Central memory CD4-positive, alpha-beta T cell (primary cell): Measurements from ENCODE around the gene NCR3LG1.
"Not testable (repeated sequence)": the region's sequence is repeated elsewhere in the genome, so short reads cannot be mapped to it uniquely, and the experiment has no call there.

Experiments
- DNase-seq: peaks from one replicate; pipeline ENCODE4 v3.0.0; 2022

NCR3LG1 gene

DNA sequence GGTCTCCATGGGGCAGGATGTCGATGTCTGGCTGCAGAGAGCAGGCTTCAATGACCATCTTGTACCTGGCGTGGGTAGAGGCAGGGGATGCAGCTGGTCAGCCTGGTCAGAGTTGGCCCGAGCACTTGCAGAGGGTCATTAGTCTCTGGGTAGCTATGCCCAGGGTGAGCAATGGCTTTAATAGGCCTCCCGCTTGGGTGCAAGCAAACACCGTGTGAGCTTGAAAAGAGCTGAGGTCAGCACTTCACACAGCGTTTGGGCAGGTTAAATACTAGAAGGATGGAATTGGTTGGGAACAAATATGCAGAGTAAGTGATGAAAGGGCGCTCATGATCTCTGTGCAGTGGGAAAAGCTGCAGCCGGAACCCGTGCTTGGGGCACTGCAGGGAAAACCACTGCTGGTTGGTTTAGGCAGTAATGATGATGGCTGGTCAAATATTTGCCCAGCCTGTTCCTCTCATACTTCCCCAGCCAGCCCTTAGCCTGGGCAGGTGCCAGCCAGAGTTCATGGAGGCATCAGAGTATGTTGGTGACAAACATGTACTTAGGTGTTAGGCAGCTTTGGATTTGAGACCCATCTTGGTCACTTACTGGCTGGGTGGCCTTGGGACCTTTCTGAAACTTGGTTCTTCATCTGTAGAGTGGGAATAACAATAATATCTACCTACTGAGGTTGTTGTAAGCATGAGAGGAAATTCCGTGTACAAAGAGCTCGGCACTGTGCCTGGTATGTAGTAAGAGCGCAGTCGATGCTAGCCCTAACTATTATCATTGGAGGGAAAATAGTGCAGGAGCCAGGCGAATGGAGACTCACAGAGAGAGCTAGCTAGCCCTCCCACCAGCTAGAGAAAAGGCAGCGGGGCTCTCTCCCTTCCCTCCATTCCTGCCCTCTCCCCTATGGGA lies 62.1 kb downstream of the NCR3LG1 start:
- no peak for DNase-seq

DNA sequence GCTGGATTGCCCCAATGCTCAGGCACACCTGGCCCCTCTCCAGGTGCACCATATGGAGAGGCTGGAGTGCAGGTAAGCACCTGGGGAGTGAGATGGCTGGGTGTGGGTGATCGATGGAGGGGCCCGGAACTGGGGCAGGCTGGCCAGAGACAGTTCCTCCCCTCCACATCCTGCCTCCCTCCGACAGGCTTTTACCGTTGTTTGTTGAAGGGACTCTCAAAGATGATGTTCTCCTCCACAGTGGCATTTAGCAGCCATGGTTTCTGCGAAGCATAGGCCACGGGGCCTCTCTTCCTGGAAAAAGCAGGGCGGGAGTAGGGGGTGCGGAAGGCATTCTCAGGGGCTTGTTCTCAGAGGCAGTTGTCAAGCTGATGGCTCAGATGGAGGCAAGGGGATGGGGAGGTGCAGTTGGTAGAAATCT lies 62.7 kb downstream of the NCR3LG1 start:
- DNase-seq: no peak

DNA sequence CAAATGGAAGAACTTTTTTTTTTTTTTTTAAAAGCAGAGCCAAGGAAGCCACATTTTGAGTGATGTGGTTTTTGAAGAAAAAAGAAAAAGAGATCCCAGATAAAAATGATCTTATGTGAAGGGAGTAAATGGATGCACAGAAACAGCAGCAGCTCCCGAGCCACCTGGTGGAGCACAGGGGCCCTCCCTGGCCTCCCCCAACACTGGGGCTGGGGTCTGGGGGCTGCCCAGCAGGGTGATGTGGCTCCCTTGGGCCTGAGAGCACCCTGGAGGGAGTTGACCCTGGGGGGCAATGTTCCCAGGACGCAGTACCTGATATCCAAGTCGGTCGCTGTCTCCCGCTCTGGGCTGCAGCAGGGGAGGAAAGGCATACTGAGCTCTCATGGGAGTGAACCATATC lies 63.4 kb downstream of the NCR3LG1 start:
- DNase-seq: no peak

DNA sequence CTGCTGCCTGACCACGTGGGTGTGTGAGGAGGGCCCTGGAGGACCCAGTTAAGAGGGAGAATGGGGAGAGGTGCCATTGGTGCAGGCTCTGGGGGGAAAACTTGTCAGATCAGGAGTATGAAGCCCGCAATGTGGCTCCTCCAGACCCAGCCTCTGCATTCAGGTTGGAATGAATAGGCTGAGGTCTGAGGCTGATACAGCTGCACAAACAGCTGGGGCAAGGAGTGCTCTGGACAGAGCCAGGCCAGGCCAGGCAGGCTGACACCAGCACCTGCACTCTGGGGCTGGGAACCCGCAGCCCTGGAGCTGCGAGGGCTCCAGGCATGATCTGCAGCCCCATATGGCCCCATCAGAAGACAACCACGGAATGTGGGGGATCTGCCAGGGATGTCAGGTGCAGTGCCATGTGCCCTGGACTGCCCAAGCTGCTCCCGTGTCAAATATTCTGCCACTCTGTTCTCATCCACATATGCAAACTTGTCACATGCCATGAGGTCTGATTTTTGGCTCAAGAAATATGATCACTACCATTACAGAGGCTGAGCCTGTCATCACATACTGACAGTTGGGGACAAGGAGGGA lies 64.0 kb downstream of the NCR3LG1 start:
- DNase-seq: no peak

DNA sequence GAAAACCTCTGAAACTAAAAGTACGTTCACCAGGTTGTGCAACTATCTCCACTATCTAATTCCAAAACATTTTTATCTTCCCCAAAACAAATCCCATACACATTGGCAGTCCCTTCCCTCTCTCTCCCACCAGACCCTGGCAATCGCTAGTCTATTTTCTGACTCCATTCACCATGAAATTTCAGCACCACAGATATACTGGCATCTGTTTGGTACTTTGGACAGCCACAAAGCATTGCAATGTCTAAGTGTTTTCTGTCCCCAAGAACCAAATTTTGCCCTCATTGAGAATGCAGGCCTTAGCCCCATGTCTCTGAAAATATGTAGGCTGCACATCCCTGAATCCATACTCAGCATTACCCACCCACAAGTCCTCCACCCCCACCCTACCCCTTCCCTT lies 64.9 kb downstream of the NCR3LG1 start:
- DNase-seq: no peak

DNA sequence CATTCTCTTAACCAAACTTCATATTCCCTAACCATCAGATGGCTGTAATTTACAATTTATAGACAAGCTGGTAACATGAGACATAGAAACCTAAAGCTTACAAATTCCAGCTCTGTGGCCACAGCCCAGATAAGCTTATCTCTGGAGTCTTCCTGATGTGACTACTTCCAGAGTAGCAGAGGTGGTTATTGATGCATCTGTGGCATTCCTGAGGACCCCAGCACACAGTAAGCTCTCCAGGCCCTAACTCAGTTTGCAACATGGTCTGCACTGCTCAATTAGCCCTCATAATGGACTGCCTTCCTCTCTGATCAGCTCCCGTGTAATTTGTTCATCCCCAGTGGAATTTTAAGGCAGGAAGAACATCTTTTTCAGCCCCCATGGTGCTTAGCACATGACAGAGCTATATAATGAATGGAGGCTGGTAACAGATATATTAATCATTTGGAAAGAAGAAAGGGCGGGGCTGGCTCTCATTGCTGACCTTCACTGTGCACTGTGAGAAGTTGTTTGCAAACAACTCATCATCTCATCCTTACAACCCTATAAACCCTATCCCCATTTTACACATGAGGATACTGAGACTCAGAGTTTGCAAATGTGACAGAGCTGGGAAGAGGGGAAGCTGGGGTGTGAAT lies 67.0 kb downstream of the NCR3LG1 start:
- no peak for DNase-seq

DNA sequence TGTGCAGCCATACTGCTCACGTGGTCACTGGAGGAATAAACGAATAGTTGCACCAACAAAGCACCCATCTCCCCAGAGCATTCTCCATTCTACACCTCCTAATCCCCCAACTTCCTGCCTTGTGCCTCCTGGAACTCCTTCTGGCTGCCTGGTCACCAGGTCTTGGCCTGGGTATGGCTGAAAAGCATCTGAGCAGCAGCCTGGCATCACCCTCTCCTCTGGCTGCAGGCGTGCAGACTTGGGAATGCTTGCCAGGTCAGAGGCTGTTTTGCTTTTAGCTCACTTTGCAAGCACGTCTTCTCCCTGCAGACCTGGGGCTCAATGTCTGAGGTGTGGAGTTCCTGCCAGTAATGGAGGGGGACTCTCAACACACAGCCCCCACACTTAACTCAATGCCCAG lies 70.2 kb downstream of the NCR3LG1 start:
- no peak for DNase-seq

DNA sequence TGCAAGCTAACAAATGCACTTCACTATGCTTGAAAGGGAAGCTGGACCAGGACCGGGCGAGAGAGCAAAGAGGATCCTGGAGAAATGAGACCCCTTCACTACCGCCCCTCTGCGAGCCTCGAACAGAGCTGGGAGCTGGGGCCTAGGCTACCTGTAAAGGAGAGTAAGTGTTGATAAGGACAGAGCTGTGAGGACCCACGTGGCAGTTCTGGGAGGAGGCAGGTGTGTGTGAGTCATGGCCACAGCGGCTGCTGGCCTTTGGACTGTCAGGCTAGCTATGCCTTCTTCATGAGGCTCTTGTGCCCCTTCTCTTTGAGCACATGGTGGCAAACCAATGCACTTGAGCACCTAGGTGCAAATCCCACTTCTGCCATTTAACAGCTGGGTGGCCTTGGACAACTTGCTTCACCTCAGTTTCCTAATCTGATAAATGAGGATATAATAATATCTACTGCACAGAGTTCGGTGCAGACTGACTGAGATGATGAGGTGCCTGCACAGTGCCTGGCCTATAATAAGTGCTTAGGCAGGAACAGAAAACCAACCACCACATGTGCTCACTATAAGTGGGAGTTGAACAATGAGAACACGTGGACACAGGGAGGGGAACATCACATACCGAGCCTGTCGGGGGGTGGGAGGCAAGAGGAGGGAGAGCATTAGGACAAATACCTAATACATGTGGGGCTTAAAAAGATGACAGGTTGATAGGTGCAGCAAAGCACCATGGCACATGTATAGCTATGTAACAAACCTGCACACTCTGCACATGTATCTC lies 72.1 kb downstream of the NCR3LG1 start:
- no peak for DNase-seq

DNA sequence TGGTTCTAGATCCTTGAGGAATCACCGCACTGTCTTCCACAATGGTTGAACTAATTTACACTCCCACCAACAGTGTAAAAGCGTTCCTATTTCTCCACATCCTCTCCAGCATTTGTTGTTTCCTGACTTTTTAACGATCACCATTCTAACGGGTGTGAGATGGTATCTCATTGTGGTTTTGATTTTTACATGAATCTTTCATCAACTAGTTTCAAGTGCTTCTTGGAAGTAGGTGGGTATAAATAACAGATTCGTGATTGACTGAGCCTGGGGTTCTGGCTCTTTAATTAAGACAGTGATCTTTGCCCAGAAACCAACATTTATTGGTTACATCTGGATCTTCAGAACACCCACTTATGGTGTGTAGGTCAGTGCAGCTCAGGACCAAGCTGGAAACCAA lies 74.6 kb downstream of the NCR3LG1 start:
- DNase-seq: not testable (repeated sequence)
